Smooth muscle cell (in vitro differentiated cells): ENCODE results near the gene DMAC2L. TPM values are rescaled to one million over a fixed set of nuclear protein-coding genes. Genes with fewer than 3 reads are reported as not detected.

Source experiments
- DNase-seq: peaks from one replicate; lab custom pipeline; 2025; ENCODE audit not compliant: unreplicated experiment; lab: John Stamatoyannopoulos, UW
- H2AFZ ChIP-seq: fragments of 200-600 bp; sonication (generic); 2 replicates; pipeline ENCODE4 v1.6.0; 2016; ENCODE audit warnings: antibody characterized with exemption, low read depth, mild to moderate bottlenecking
- H3F3A ChIP-seq: fragments of 200-600 bp; sonication (generic); 2 replicates; pipeline ENCODE4 v1.6.0; 2017; ENCODE audit warnings: antibody characterized with exemption, low read depth
- H3K27ac ChIP-seq: fragments of 200-600 bp; sonication (generic); 2 replicates; pipeline ENCODE4 v1.5.1; 2016; ENCODE audit warnings: low read depth, mild to moderate bottlenecking
- H3K27me3 ChIP-seq: fragments of 200-600 bp; sonication (generic); 2 replicates; pipeline ENCODE4 v1.6.1; 2016; ENCODE audit warnings: low read depth, mild to moderate bottlenecking
- H3K36me3 ChIP-seq: fragments of 200-600 bp; sonication (generic); 2 replicates; pipeline ENCODE4 v1.5.1; 2016; ENCODE audit warnings: low read depth
- H3K4me1 ChIP-seq: fragments of 200-600 bp; sonication (generic); 2 replicates; pipeline ENCODE4 v1.5.1; 2016; ENCODE audit warnings: low read depth
- H3K4me2 ChIP-seq: fragments of 200-600 bp; sonication (generic); 2 replicates; pipeline ENCODE4 v1.6.0; 2016; ENCODE audit warnings: mild to moderate bottlenecking
- H3K4me3 ChIP-seq: fragments of 200-600 bp; sonication (generic); 2 replicates; pipeline ENCODE4 v1.5.1; 2016; ENCODE audit warnings: mild to moderate bottlenecking
- H3K79me2 ChIP-seq: fragments of 200-600 bp; sonication (generic); 2 replicates; pipeline ENCODE4 v1.6.0; 2016; ENCODE audit warnings: low read depth, mild to moderate bottlenecking
- H3K9ac ChIP-seq: fragments of 200-600 bp; sonication (generic); 2 replicates; pipeline ENCODE4 v1.6.0; 2016; ENCODE audit warnings: low read depth
- H3K9me3 ChIP-seq: fragments of 200-600 bp; sonication (generic); replicated peaks from 2 replicates; pipeline ENCODE4 v1.5.1; 2016; ENCODE audit warnings: low read depth
- H4K20me1 ChIP-seq: fragments of 200-600 bp; sonication (generic); 2 replicates; pipeline ENCODE4 v1.6.0; 2016; ENCODE audit warnings: low read depth
- WGBS: methylation state at CpG from one replicate; pipeline ENCODE4 v1.1.7; 2016; ENCODE audit warnings: low lambda C conversion rate; 5-methylcytosine and 5-hydroxymethylcytosine counted together
- polyA plus RNA-seq: library from polyadenylated mRNA; unstranded; fragments of >200 nt; fragmentation: Nextera tagmentation; extraction: Ambion mirVana; gene quantifications from 2 replicates; pipeline ENCODE4 v1.2.1, GENCODE V29; 2016
- total RNA-seq: library from RNA; depleted of rRNA; stranded (reverse); fragments of >200 nt; gene quantifications from 2 replicates; pipeline ENCODE4 v1.2.3, GENCODE V29; 2014
- TF ChIP-seq, protein P1 (sequence below): fragments of 200-600 bp; sonication (generic); IDR thresholded peaks from 2 replicates; pipeline ENCODE4 v1.5.1; 2017; ENCODE audit warnings: borderline replicate concordance, mild to moderate bottlenecking, antibody characterized with exemption; ENCODE audit not compliant: insufficient read depth, poor library complexity, severe bottlenecking

Gene DMAC2L
- total and polyA plus RNA-seq, 2 experiments from 2014 or later: 1.6 to 8.5 TPM

DNA sequence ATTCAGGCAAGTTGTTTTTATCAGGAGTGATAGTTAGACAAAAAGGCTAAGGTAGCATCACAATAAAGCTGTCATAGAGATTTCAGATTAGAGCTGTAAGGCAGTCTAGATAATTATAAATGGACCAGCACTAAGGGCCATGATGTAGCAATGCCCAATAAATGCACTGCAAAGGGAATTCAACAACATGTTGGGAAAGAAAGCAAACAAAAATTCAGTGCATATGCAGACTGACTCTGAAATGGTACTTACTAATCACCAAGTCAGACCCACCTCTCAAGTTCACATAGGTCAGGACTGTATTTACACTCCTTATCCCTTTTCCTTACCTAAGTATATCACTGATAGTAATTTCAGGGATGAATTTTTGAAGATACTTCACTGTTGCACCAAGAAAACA is 47.1 kb upstream of the DMAC2L start:
- Histone ChIP-seq H2AFZ (no peak overlapping the region), H3K79me2 (no peaks in the 10 kb centered on the region), H3K27me3 (no peaks in the 10 kb centered on the region), H3K9me3 (no peaks in the 10 kb centered on the region), H3K4me3 (no peak overlapping the region), H3K4me2 (no peak overlapping the region), H3F3A (no peaks in the 10 kb centered on the region), H3K36me3 (no peaks in the 10 kb centered on the region), H3K9ac (no peak overlapping the region), H4K20me1 (no peaks in the 10 kb centered on the region), H3K27ac (no peak overlapping the region), H3K4me1 (no peaks in the 10 kb centered on the region)
- DNase-seq: no peak
- TF ChIP-seq, protein P1, sequence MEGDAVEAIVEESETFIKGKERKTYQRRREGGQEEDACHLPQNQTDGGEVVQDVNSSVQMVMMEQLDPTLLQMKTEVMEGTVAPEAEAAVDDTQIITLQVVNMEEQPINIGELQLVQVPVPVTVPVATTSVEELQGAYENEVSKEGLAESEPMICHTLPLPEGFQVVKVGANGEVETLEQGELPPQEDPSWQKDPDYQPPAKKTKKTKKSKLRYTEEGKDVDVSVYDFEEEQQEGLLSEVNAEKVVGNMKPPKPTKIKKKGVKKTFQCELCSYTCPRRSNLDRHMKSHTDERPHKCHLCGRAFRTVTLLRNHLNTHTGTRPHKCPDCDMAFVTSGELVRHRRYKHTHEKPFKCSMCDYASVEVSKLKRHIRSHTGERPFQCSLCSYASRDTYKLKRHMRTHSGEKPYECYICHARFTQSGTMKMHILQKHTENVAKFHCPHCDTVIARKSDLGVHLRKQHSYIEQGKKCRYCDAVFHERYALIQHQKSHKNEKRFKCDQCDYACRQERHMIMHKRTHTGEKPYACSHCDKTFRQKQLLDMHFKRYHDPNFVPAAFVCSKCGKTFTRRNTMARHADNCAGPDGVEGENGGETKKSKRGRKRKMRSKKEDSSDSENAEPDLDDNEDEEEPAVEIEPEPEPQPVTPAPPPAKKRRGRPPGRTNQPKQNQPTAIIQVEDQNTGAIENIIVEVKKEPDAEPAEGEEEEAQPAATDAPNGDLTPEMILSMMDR: no peak

DNA sequence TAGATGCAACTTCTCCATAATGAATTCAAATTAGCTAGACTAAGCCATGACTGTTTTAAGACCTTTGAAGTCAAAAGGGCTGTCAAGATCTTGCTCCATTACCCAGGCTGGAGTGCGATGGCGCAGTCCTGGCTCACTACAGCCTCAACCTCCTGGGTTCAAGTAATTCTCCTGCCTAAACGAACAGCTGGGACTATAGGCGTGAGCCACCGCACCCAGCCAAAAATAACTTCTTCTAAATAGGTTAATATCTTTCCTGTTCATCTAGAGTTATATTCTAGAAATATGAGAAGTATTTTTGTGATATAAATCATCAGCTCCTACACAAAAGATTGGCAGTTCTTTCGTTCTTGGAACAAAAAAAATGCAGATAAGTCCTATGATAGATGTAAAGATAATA is 41.2 kb upstream of the DMAC2L start:
- Histone ChIP-seq H3F3A (no peaks in the 10 kb centered on the region), H2AFZ (no peak overlapping the region), H3K27me3 (no peaks in the 10 kb centered on the region), H3K4me2 (no peak overlapping the region), H3K79me2 (no peaks in the 10 kb centered on the region), H3K4me3 (no peak overlapping the region), H3K36me3 (no peaks in the 10 kb centered on the region), H3K9ac (no peak overlapping the region), H4K20me1 (no peaks in the 10 kb centered on the region), H3K4me1 (no peaks in the 10 kb centered on the region), H3K9me3 (no peaks in the 10 kb centered on the region), H3K27ac (no peak overlapping the region)
- DNase-seq: no peak
- TF ChIP-seq, protein P1: no peak
- WGBS: 99% methylated on average over 6 of the region's 6 CpGs

DNA sequence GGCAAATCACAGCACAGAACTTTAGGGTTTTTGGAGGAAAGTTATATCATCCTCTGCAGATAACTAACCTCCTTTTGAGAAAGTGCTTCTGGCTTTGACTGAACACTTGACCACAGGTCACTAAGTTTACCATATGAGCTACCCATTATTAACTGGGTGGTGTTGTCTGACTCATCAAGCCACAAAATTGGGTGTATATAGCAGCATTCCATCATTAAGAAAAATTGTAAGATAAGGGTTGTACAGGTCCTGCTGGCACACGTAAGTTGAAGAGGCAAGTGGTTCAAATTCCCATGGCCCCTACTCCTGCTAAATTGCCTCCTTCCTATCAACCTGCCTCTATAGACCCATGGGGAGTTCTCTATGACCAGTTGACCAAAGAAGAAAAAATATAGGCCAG is 39.6 kb upstream of the DMAC2L start:
- no peaks in the 10 kb centered on the region for H3K36me3 ChIP-seq
- no peaks in the 10 kb centered on the region for H4K20me1 ChIP-seq
- WGBS: 73% methylated on average over 1 of the region's 1 CpG
- TF ChIP-seq, protein P1: no peak
- H3K4me2 ChIP-seq: no peak overlapping the region
- H3K79me2 ChIP-seq: no peaks in the 10 kb centered on the region
- no peak overlapping the region for H3K9ac ChIP-seq
- H3K4me1 ChIP-seq: no peaks in the 10 kb centered on the region
- H3K27ac ChIP-seq: no peak overlapping the region
- H3F3A ChIP-seq: no peaks in the 10 kb centered on the region
- H3K9me3 ChIP-seq: no peaks in the 10 kb centered on the region
- H2AFZ ChIP-seq: no peak overlapping the region
- DNase-seq: no peak
- no peak overlapping the region for H3K4me3 ChIP-seq
- no peaks in the 10 kb centered on the region for H3K27me3 ChIP-seq

DNA sequence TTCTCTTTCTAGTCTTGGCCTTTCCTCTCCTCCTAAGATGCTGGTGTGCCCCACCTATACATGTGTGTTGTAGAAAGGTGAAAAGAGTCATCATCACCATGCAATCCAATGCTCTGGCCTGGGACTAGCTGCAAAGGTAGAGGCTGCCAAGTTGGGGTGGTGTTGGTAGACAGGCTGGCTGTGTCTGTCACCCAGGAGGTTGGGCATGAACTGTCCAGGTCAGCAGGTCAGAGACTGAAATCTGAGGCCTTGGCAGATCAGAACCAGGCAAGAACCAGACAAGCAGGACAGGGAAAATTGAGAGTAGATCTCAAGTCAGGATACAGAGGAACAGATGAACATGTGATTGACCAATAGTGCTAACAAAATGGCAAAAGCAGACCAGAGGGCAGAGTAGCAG is 26.3 kb upstream of the DMAC2L start:
- H3K36me3 ChIP-seq: no peaks in the 10 kb centered on the region
- no peaks in the 10 kb centered on the region for H3K27me3 ChIP-seq
- no peaks in the 10 kb centered on the region for H3K4me1 ChIP-seq
- no peak overlapping the region for H2AFZ ChIP-seq
- H3K9ac ChIP-seq: no peak overlapping the region
- no peak overlapping the region for H3K4me2 ChIP-seq
- no peak overlapping the region for H3K27ac ChIP-seq
- TF ChIP-seq, protein P1: no peak
- H3K79me2 ChIP-seq: no peaks in the 10 kb centered on the region
- DNase-seq: no peak
- no peaks in the 10 kb centered on the region for H4K20me1 ChIP-seq
- H3K4me3 ChIP-seq: no peak overlapping the region
- H3K9me3 ChIP-seq: no peaks in the 10 kb centered on the region
- no peaks in the 10 kb centered on the region for H3F3A ChIP-seq
